ENCODE data around the gene SERPINB3. TPM values are rescaled to one million over a fixed set of nuclear protein-coding genes. Genes with fewer than 3 reads are reported as not detected.
"Not testable (repeated sequence)": the region's sequence is repeated elsewhere in the genome, so short reads cannot be mapped to it uniquely, and the experiment has no call there.

SERPINB3 gene
- total RNA-seq, 1 experiment from 2014 or later, result not detected

GRCh38 chr18:63676526-63677323, 15.0 kb upstream of the SERPINB3 start:
- no peaks in the 10 kb centered on the region for H3K4me1 ChIP-seq (ENCODE audit: control insufficient read depth, insufficient read depth, low read length)
- H3K4me3 ChIP-seq (ENCODE audit: low read depth in 2 of 2, low read length in 2 of 2), result no peak overlapping the region
- in situ Hi-C loops (cut with HindIII; ENCODE audit: low pct_unique_long_range_greater_than_20kb, low sequenced_read_pairs) (no loop called here), intact Hi-C loops (cut with micrococcal nuclease; ENCODE audit: unreplicated experiment) (no loop called here)
- no peaks in the 10 kb centered on the region for H3K36me3 ChIP-seq (ENCODE audit: control insufficient read depth, insufficient read depth, low read length)
- no TSS peak for BruUV-seq (replicated peaks)
- CTCF ChIA-PET, result no interaction called here
- H3K27me3 ChIP-seq (ENCODE audit: control insufficient read depth, insufficient read depth, low read length), result no peaks in the 10 kb centered on the region
- TF ChIP-seq SIN3A (IDR thresholded peaks at IDR 0.05; ENCODE audit: borderline replicate concordance, insufficient read depth, low read depth, low read length) (no peak), POLR2AphosphoS5 (IDR thresholded peaks at IDR 0.05; ENCODE audit: low read depth, low read length) (no peak), TCF7L2 (IDR thresholded peaks at IDR 0.05; ENCODE audit: low read depth, low read length) (no peak), REST (IDR thresholded peaks at IDR 0.05; ENCODE audit: insufficient read depth in 1 of 2, low read depth in 2 of 2, low read length in 1 of 2) (no peak), CTCF (IDR thresholded peaks at IDR 0.05) (no peak)
- POLR2A ChIA-PET, result no interaction called here
- DNase-seq (ENCODE audit: low read depth, low spot score), result no peak
- H3K9me3 ChIP-seq (ENCODE audit: control insufficient read depth, insufficient read depth, low read depth, low read length), result no peaks in the 10 kb centered on the region
- no peak for ATAC-seq
- no peak overlapping the region for H3K27ac ChIP-seq (ENCODE audit: low read length)

- Histone ChIP-seq H3K9me3 (ENCODE audit: control insufficient read depth, insufficient read depth, low read depth, low read length) (no peaks in the 10 kb centered on the region), H3K4me1 (ENCODE audit: control insufficient read depth, insufficient read depth, low read length) (no peaks in the 10 kb centered on the region), H3K4me3 (ENCODE audit: low read depth in 2 of 2, low read length in 2 of 2) (no peak overlapping the region), H3K27ac (ENCODE audit: low read length) (no peak overlapping the region), H3K27me3 (ENCODE audit: control insufficient read depth, insufficient read depth, low read length) (no peaks in the 10 kb centered on the region), H3K36me3 (ENCODE audit: control insufficient read depth, insufficient read depth, low read length) (no peaks in the 10 kb centered on the region)
- CTCF ChIA-PET, result no interaction called here
- intact Hi-C loops (cut with micrococcal nuclease; ENCODE audit: unreplicated experiment), result no loop called here
- in situ Hi-C loops (cut with HindIII; ENCODE audit: low pct_unique_long_range_greater_than_20kb, low sequenced_read_pairs), result no loop called here
- TF ChIP-seq CTCF (IDR thresholded peaks at IDR 0.05) (no peak), POLR2AphosphoS5 (IDR thresholded peaks at IDR 0.05; ENCODE audit: low read depth, low read length) (no peak), REST (IDR thresholded peaks at IDR 0.05; ENCODE audit: insufficient read depth in 1 of 2, low read depth in 2 of 2, low read length in 1 of 2) (no peak), SIN3A (IDR thresholded peaks at IDR 0.05; ENCODE audit: borderline replicate concordance, insufficient read depth, low read depth, low read length) (no peak), TCF7L2 (IDR thresholded peaks at IDR 0.05; ENCODE audit: low read depth, low read length) (no peak)
- no TSS peak for BruUV-seq (replicated peaks)
- POLR2A ChIA-PET, result no interaction called here
- DNase-seq (ENCODE audit: low read depth, low spot score) (no peak), ATAC-seq (no peak)
Observed at GRCh38 chr18:63664571-63664970, 2.9 kb upstream of the SERPINB3 start.

GRCh38 chr18:63658920-63659319, 2.8 kb downstream of the SERPINB3 start:
- H3K36me3 ChIP-seq (ENCODE audit: control insufficient read depth, insufficient read depth, low read length); CTCF ChIA-PET; intact Hi-C loops (cut with micrococcal nuclease; ENCODE audit: unreplicated experiment); DNase-seq (ENCODE audit: low read depth, low spot score); in situ Hi-C loops (cut with HindIII; ENCODE audit: low pct_unique_long_range_greater_than_20kb, low sequenced_read_pairs); BruUV-seq (replicated peaks); H3K4me3 ChIP-seq (ENCODE audit: low read depth in 2 of 2, low read length in 2 of 2); ATAC-seq; POLR2A ChIA-PET; H3K9me3 ChIP-seq (ENCODE audit: control insufficient read depth, insufficient read depth, low read depth, low read length); H3K4me1 ChIP-seq (ENCODE audit: control insufficient read depth, insufficient read depth, low read length); H3K27me3 ChIP-seq (ENCODE audit: control insufficient read depth, insufficient read depth, low read length); H3K27ac ChIP-seq (ENCODE audit: low read length): not testable (repeated sequence)
